ELR (cell line): ENCODE data around the gene STK36.

ENCODE experiments used
- DNase-seq: peaks from one replicate; pipeline ENCODE4 v3.0.0-alpha.2; 2015; ENCODE audit warnings: low read depth

Gene STK36

GRCh38 chr2:218659988-218660358 lies 11.9 kb upstream of the STK36 start:
- no peak for DNase-seq

GRCh38 chr2:218662377-218662776 lies 9.5 kb upstream of the STK36 start:
- no peak for DNase-seq

DNA sequence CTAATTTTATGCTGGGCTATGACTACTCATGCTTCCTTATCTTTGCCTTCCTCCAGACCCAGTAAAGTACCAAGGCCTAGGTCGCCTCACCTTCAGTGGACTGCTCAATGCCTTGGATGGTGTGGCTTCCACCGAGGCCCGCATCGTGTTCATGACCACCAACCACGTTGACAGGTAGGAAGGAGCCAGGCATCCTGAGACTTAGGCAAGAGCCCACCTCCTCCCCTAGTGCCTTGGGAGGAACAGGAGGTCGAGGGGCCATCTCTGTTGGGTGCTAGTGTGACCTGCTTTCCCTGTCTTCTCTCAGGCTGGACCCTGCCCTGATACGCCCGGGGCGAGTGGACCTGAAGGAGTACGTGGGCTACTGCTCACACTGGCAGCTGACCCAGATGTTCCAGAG lies 9.1 kb upstream of the STK36 start:
- DNase-seq: no peak

- DNase-seq: no peak
Measured at GRCh38 chr2:218663901-218664300, 8.0 kb upstream of the STK36 start.

- DNase-seq: no peak
Measured at GRCh38 chr2:218664653-218665052, 7.2 kb upstream of the STK36 start.

DNA sequence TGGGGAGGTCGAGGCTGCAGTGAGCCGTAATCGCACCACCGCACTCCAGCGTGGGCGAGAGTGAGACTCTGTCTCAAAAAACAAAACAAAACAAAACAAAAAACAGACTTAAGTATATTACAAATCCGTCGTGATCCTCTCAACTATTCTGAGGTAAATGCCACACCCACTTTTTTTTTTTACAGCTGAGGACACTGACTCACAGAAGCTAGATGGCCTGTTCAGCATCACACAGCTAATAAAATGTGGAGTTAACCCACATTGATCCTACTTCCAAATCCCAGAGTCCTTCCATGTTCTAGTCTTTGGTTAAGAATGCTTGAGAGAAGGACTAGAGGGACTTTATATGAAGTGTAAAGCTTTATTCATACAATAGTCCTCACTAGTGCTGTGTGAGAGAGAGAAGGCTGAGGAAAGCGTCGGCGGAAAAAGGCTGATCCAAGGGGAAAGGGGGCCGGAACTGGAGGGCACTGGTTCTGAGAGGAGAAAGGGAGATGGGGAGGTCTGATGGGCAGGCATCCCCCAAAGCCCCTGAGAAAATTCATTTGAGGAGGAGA lies 711 bp upstream of the STK36 start:
- peak; percentile 67 for DNase-seq

DNA sequence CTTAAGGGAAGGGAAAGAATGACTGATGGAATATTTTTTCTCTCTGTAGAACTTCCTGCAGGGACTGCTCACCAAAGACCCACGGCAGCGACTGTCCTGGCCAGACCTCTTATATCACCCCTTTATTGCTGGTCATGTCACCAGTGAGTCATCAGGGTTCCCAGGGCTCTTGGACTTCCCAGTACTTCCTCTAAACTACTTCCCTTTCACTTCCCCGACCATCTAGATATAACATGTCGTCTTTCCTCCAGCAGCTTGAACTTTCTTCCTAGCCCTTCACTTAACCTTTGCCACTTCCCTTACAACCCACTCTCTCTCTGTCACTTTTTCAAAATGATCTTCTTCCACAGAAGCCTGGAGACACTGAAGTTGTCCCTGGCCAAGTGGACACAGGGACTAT lies 7.2 kb downstream of the STK36 start:
- peak; percentile 65 for DNase-seq

DNA sequence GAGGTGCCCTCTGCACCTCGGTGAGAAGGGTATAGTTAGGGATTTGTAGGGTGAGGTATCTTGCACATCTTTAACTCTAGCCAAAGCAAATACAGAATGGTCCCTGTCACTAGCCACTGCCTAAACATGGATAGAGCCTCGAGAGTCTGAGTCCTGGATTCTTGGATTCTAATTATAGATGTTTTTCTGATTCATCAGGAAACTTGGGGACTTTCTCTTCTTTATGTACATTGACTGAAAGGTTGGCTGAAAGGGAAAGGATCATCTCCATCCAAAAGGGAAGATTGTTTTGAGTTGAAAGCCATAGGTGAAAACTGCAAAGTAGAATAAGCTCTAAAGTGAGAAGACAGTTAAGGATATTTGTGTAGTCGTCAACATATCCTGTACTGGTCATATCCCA lies 8.2 kb downstream of the STK36 start:
- DNase-seq: no peak

- DNase-seq: peak; percentile 89
Measured at GRCh38 chr2:218687400-218688060, 15.6 kb downstream of the STK36 start.

GRCh38 chr2:218691234-218691633 lies 19.3 kb downstream of the STK36 start:
- peak; percentile 29 for DNase-seq

- DNase-seq: peak; percentile 28
Measured at GRCh38 chr2:218694405-218695145, 22.7 kb downstream of the STK36 start.

GRCh38 chr2:218698885-218699284 lies 27.0 kb downstream of the STK36 start:
- DNase-seq: no peak

- DNase-seq: no peak
Measured at GRCh38 chr2:218701806-218702205, 29.9 kb downstream of the STK36 start.

DNA sequence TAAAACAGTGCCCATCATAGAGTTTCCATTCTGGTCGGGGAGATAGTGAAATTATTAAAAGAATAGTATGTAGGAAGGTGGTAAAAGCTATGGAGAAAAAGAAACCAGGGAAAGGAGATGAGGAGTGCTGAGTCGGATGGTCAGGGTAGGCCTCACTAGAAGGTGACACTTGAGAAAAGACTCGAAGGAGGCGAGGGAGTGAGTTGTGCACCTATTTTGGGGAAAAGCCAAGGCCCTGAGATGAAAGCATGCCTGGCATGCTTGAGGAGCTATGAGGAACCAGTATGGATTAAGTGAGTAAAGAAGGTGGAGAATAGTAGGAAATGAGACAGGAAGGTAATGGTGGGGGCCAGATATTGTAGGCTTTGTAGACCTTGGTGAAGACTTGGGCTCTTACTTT lies 31.5 kb downstream of the STK36 start:
- DNase-seq: no peak

GRCh38 chr2:218708086-218708485 lies 36.2 kb downstream of the STK36 start:
- DNase-seq: no peak

- DNase-seq: no peak
Measured at GRCh38 chr2:218709908-218710307, 38.0 kb downstream of the STK36 start.

GRCh38 chr2:218710334-218710686 lies 38.4 kb downstream of the STK36 start:
- no peak for DNase-seq

GRCh38 chr2:218710687-218711549 lies 39.0 kb downstream of the STK36 start, which contains the start of gene TTLL4:
TSS of gene TTLL4 (plus strand) at chr2:218710835. CDS start at chr2:218737677, 26,842 bp downstream.
- DNase-seq: peak; percentile 97

- peak; percentile 44 for DNase-seq
Measured at GRCh38 chr2:218711550-218711929, 39.7 kb downstream of the STK36 start.

DNA sequence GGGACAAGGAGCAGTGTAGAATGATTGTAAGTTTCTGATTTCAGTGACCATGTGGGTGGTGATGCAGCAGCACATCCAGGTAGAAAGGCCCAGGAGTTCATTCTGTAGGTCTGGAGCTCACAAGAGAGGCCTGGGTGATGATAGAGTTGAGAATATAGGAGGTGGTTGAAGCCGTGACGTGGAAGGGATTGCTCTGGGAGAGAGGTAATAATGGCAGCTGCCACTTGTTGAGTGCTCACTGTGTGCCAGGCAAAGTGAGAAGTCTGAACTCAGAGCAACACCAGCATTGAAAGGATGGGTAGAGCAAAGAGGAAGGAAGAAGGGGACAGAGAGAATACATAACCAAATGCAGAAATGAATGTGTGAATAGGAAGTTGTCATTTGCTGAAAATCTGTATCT lies 42.0 kb downstream of the STK36 start:
- DNase-seq: no peak

DNA sequence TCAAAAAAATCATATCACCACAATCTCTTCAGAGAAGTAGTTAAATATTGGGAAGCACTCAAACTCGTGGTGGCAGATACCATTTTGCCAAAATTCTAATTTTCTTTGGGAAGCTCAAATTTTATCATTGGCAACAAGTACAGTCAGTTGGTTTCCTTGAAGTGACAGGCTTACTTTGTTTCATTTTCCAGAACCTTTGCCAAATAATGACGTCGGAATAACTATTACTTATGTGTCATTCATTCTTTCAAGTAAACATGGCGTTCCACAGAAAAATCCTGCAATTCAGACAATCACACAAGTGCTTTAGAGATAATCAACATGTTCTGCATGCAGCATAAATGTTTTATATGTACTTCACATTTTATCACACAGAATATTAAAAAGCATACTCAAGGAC lies 44.2 kb downstream of the STK36 start:
- DNase-seq: no peak

- peak; percentile 52 for DNase-seq
Measured at GRCh38 chr2:218717262-218717661, 45.4 kb downstream of the STK36 start.

DNA sequence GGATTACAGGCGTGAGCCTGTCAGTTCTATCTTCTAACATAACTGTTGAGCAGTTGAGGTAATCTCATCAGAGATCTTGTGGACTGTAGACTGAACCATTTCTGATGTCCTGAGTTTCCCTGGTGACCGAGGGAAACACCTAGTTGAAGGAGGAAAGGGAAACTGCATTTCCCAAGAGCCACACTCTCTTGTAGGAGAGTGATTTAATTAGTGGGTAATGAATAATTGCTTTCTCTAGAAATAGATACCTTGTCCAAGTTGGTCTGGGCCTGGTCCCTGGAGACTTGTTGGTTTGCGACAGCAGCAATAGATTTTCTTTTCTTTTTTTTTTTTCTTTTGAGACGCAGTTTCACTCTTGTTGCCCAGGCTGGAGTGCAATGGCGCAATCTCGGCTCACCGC lies 46.2 kb downstream of the STK36 start:
- DNase-seq: no peak
